HepG2 (cell line): ENCODE results near the gene CHD2. TPM values are rescaled to one million over a fixed set of nuclear protein-coding genes. Genes with fewer than 3 reads are reported as not detected.

Experiments used
- ATAC-seq: fragments of 200-7000 bp; cut with Tn5 transposase; 3 replicates; pipeline ENCODE4 v1.9.1; 2020; ENCODE audit warnings: mild to moderate bottlenecking, moderate library complexity
- BruUV-seq: library from RNA; stranded (reverse); fragments of 400-500 nt; replicated peaks from 2 replicates; lab custom pipeline; 2021; lab: Mats Ljungman, UMichigan
- CTCF ChIA-PET: fragments of 300-600 bp; formaldehyde crosslinking; extraction: SDS; loops from one replicate; lab custom pipeline; 2021; ENCODE audit warnings: low total read pairs, inconsistent platforms, low intra/inter-chr PET ratio; lab: Yijun Ruan, JAX
- POLR2A ChIA-PET: fragments of 350-600 bp; sonication (Branson Sonifier 250); formaldehyde crosslinking; loops from one replicate; lab custom pipeline; 2020; ENCODE audit warnings: antibody characterized with exemption, inconsistent platforms; lab: Yijun Ruan, JAX
- DNase-seq: peaks from one replicate; pipeline ENCODE4 v3.0.0-alpha.2; 2015; ENCODE audit warnings: low spot score
- FAIRE-seq: peaks from 3 replicates; lab custom pipeline; 2011; peaks lifted over from hg19 to GRCh38; lab: Jason Lieb, UNC
- H2AFZ ChIP-seq: one replicate; pipeline ENCODE4 v1.6.1; 2011; ENCODE audit warnings: low read length, inconsistent platforms
- H3K27ac ChIP-seq: fragments of 300-600 bp; 3 replicates; pipeline ENCODE4 v1.8.0; 2011; ENCODE audit warnings: mixed run types, mild to moderate bottlenecking, mixed read lengths, low read length, inconsistent platforms; ENCODE audit not compliant: insufficient read depth; ENCODE audit errors: extremely low read length
- H3K27me3 ChIP-seq, 2 experiments: fragments of 200-600 bp in 1 of 2; 2 replicates in 1 of 2; 3 replicates in 1 of 2; pipeline versions ENCODE4 v1.6.0 to v1.8.0; 2011; ENCODE audit warnings: low read length in 2 of 2, mild to moderate bottlenecking in 2 of 2, moderate library complexity in 2 of 2, inconsistent platforms in 1 of 2; ENCODE audit not compliant: insufficient read depth in 2 of 2, control insufficient read depth in 1 of 2
- H3K36me3 ChIP-seq, 2 experiments: fragments of 200-600 bp in 1 of 2; replicated peaks in 1 of 2; 2 replicates in 1 of 2; 3 replicates in 1 of 2; pipeline versions ENCODE4 v1.5.1 to v1.8.0; 2011; ENCODE audit warnings: low read length in 2 of 2, inconsistent platforms in 1 of 2; ENCODE audit not compliant: insufficient read depth in 2 of 2, control insufficient read depth in 1 of 2
- H3K4me1 ChIP-seq: 2 replicates; pipeline ENCODE4 v1.5.1; 2012; ENCODE audit warnings: low read length, inconsistent platforms; ENCODE audit not compliant: insufficient read depth
- H3K4me2 ChIP-seq: 2 replicates; pipeline ENCODE4 v1.6.0; 2011; ENCODE audit warnings: low read depth, low read length, inconsistent platforms
- H3K4me3 ChIP-seq, 3 experiments: fragments of 200-600 bp in 1 of 3; sonication (generic), shearing (Covaris generic) in 1 of 3; replicated peaks in 1 of 3; 2 replicates each; pipeline ENCODE4 v1.5.1; 2011 to 2016; ENCODE audit warnings: low read length in 3 of 3, inconsistent platforms in 2 of 3, low read depth in 2 of 3, mild to moderate bottlenecking in 2 of 3, control low read depth in 1 of 3, mixed read lengths in 1 of 3; ENCODE audit not compliant: insufficient read depth in 1 of 3
- H3K79me2 ChIP-seq: one replicate; pipeline ENCODE4 v1.6.1; 2011; ENCODE audit warnings: low read length, inconsistent platforms; ENCODE audit not compliant: insufficient read depth
- H3K9ac ChIP-seq: 2 replicates; pipeline ENCODE4 v1.6.0; 2011; ENCODE audit warnings: mild to moderate bottlenecking, low read depth, low read length, inconsistent platforms; ENCODE audit not compliant: insufficient read depth
- H3K9me3 ChIP-seq: 2 replicates; pipeline ENCODE4 v1.5.1; 2012; ENCODE audit warnings: mild to moderate bottlenecking, low read length
- H4K20me1 ChIP-seq: 2 replicates; pipeline ENCODE4 v1.6.0; 2011; ENCODE audit warnings: inconsistent platforms, mild to moderate bottlenecking, low read length, moderate library complexity; ENCODE audit not compliant: insufficient read depth
- ZNF275 ChIP-seq: sonication (generic); formaldehyde crosslinking; IDR thresholded peaks from 2 replicates; pipeline ENCODE4 v1.8.0; 2022; ENCODE audit warnings: missing genetic modification reagents, mild to moderate bottlenecking, inconsistent platforms, borderline replicate concordance
- WGBS: methylation state at CpG from one replicate; pipeline ENCODE4 v1.1.6; 2017; ENCODE audit warnings: low lambda C conversion rate; 5-methylcytosine and 5-hydroxymethylcytosine counted together
- in situ Hi-C: cut with HindIII; loops from 2 replicates; pipeline ENCODE4 v1.10.0; 2017; ENCODE audit warnings: low pct_unique_long_range_greater_than_20kb; ENCODE audit not compliant: extremely low pct_ligation_motif_present
- intact Hi-C: fragments of 100-400 bp; cut with micrococcal nuclease; formaldehyde crosslinking; loops from one replicate; pipeline ENCODE4 v1.10.0; 2022; ENCODE audit not compliant: unreplicated experiment
- polyA plus RNA-seq, 8 experiments: library from polyadenylated mRNA; depleted of rRNA in 3 of 8; stranded (reverse) in 7 of 8; unstranded in 1 of 8; fragments of >200 nt; fragmentation: Illumina TruSeq in 4 of 8; extraction: Trizol in 4 of 8; gene quantifications; 2 replicates each; pipeline versions ENCODE4 v1.2.1 to v1.2.3, GENCODE V29; 2011 to 2016; ENCODE audit warnings: low read depth in 4 of 8, missing spikeins in 1 of 8, mixed read lengths in 1 of 8; ENCODE audit not compliant: insufficient read depth in 1 of 8
- total RNA-seq, 5 experiments: library from RNA; depleted of rRNA; stranded (reverse); fragments of >200 nt; fragmentation: Illumina TruSeq; extraction: Trizol; gene quantifications; 2 replicates each; pipeline ENCODE4 v1.2.3, GENCODE V29; 2016; ENCODE audit warnings: low read depth in 1 of 5
- TF ChIP-seq, protein P1 (sequence below), 2 experiments: sonication (generic) in 1 of 2; formaldehyde crosslinking in 1 of 2; IDR thresholded peaks; 2 replicates each; pipeline versions ENCODE4 v1.5.1 to v1.6.1; 2011 to 2020; ENCODE audit warnings: borderline replicate concordance in 1 of 2, low read depth in 1 of 2, low read length in 1 of 2, mild to moderate bottlenecking in 1 of 2, missing genetic modification reagents in 1 of 2, moderate library complexity in 1 of 2
- TF ChIP-seq, protein P2 (sequence below): sonication (generic); formaldehyde crosslinking; IDR thresholded peaks from 2 replicates; pipeline ENCODE4 v1.5.0; 2020; ENCODE audit warnings: missing genetic modification reagents, mild to moderate bottlenecking, borderline replicate concordance

The CHD2 gene
- total and polyA plus RNA-seq, 2 of the 13 experiments (the other 11 are each of a cell fraction or from before 2014, with no cell fraction given) = 54.0 to 54.1 TPM

- BruUV-seq = no TSS peak
- Histone ChIP-seq H3K4me3 (no peak overlapping the region), H3K9ac (no peak overlapping the region), H3K36me3 (peaks cover 36 to 76% of the 10 kb centered on the region in 2 experiments), H3K27me3 (no peaks in the 10 kb centered on the region), H3K27ac (no peak overlapping the region), H4K20me1 (peaks cover 29% of the 10 kb centered on the region), H3K4me2 (no peak overlapping the region), H3K4me1 (no peaks in the 10 kb centered on the region; the same call in 1 of the 2 replicates), H3K79me2 (peaks cover 6% of the 10 kb centered on the region), H3K9me3 (no peaks in the 10 kb centered on the region), H2AFZ (no peak overlapping the region)
- TF ChIP-seq, protein P1, sequence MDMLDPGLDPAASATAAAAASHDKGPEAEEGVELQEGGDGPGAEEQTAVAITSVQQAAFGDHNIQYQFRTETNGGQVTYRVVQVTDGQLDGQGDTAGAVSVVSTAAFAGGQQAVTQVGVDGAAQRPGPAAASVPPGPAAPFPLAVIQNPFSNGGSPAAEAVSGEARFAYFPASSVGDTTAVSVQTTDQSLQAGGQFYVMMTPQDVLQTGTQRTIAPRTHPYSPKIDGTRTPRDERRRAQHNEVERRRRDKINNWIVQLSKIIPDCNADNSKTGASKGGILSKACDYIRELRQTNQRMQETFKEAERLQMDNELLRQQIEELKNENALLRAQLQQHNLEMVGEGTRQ (IDR thresholded peaks at IDR 0.05; ENCODE audit: low read depth, low read length) = no peak
- TF ChIP-seq, protein P1 (CRISPR knock-in tag; IDR thresholded peaks at IDR 0.05; ENCODE audit: borderline replicate concordance) = no peak
- POLR2A ChIA-PET = no interaction called here
- intact Hi-C loops (no loop called here), in situ Hi-C loops (loop anchor here (25.0 kb wide), 1 partner anchor 237 kb away; no protein-coding TSS in a partner anchor)
- no peak for DNase-seq
- ATAC-seq = no peak
- FAIRE-seq = no peak
- WGBS = 98% methylated on average over 10 of the region's 10 CpGs
- CTCF ChIA-PET = no interaction called here
These were observed 124.2 kb downstream of the CHD2 start for GRCh38 chr15:93024293-93024692.

- no peaks in the 10 kb centered on the region for H3K27me3 ChIP-seq
- ChIA-PET CTCF (no interaction called here), POLR2A (no interaction called here)
- WGBS = 98% methylated on average over 8 of the region's 8 CpGs
- H3K9me3 ChIP-seq = no peaks in the 10 kb centered on the region
- TF ChIP-seq, protein P2, sequence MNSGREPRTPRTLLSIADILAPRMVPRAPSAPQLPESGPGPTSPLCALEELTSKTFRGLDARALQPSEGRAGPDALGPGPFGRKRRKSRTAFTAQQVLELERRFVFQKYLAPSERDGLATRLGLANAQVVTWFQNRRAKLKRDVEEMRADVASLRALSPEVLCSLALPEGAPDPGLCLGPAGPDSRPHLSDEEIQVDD (CRISPR knock-in tag) = no peak
- TF ChIP-seq ZNF275 (CRISPR knock-in tag) = no peak
- no peak overlapping the region for H3K9ac ChIP-seq
- BruUV-seq = TSS peak; percentile 28
- no peak overlapping the region for H3K27ac ChIP-seq
- H3K36me3 ChIP-seq = peaks cover 35 to 70% of the 10 kb centered on the region in 2 experiments
- no peak overlapping the region for H3K4me2 ChIP-seq
- no peak overlapping the region for H2AFZ ChIP-seq
- DNase-seq (no peak), ATAC-seq (no peak), FAIRE-seq (no peak)
- intact Hi-C loops (no loop called here), in situ Hi-C loops (loop anchor here (25.0 kb wide), 1 partner anchor 238 kb away; no protein-coding TSS in a partner anchor)
- no peak overlapping the region for H3K4me3 ChIP-seq
- H4K20me1 ChIP-seq = peaks cover 29% of the 10 kb centered on the region
- peaks cover 7% of the 10 kb centered on the region for H3K4me1 ChIP-seq
- H3K79me2 ChIP-seq = peaks cover 4% of the 10 kb centered on the region
These were observed 124.8 kb downstream of the CHD2 start for GRCh38 chr15:93024716-93025624.
